Adrenal gland (tissue), 5 donors: ENCODE measurements around the gene MEF2C.

Experiments used
- POLR2A ChIP-seq, 2 donors: fragments of 450-650 bp; IDR thresholded peaks; one replicate each; pipeline ENCODE4 v1.6.1; 2017; ENCODE audit warnings: antibody characterized with exemption in 2 of 2, mild to moderate bottlenecking in 2 of 2, moderate library complexity in 1 of 2
- TF ChIP-seq, protein P1 (sequence below), 6 experiments: fragments of 450-650 bp in 4 of 6; fragments of 200-600 bp in 2 of 6; sonication (generic) in 1 of 6; IDR thresholded peaks; 1 replicate in 5 of 6; 2 replicates in 1 of 6; pipeline versions ENCODE4 v1.5.1 to v1.8.0; 2016 to 2021; ENCODE audit warnings: antibody characterized with exemption in 6 of 6, mild to moderate bottlenecking in 2 of 6, moderate library complexity in 1 of 6
- donor health status: DM: no; HTN: no; CAD: no.

DNA sequence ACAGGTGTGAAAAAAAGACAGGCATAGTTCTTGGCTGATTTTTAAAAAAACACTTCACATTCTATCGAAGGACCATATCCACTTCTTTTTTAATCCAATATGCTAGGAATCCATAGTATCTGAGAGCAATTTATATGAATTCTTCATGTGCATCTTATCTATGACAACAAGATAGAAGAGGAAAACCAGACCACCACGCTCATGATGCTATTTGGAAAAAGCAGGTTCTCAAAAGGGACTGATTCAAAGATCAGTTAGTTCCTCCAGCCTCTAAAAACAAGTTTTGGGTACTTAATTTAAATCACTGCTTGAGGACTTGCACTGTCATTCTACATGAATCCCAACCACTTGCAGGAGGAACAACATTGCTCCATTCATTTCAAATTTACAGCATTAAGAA is 6.3 kb downstream of the MEF2C start:
- TF ChIP-seq, protein P1, sequence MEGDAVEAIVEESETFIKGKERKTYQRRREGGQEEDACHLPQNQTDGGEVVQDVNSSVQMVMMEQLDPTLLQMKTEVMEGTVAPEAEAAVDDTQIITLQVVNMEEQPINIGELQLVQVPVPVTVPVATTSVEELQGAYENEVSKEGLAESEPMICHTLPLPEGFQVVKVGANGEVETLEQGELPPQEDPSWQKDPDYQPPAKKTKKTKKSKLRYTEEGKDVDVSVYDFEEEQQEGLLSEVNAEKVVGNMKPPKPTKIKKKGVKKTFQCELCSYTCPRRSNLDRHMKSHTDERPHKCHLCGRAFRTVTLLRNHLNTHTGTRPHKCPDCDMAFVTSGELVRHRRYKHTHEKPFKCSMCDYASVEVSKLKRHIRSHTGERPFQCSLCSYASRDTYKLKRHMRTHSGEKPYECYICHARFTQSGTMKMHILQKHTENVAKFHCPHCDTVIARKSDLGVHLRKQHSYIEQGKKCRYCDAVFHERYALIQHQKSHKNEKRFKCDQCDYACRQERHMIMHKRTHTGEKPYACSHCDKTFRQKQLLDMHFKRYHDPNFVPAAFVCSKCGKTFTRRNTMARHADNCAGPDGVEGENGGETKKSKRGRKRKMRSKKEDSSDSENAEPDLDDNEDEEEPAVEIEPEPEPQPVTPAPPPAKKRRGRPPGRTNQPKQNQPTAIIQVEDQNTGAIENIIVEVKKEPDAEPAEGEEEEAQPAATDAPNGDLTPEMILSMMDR (IDR thresholded peaks at IDR 0.05), result no peak
- no peak for TF ChIP-seq POLR2A (IDR thresholded peaks at IDR 0.05)
